PC-9 (cell line): ENCODE data around the gene GGTA1. TPM values are rescaled to one million over a fixed set of nuclear protein-coding genes. Genes with fewer than 3 reads are reported as not detected.

ENCODE experiments used
- BruUV-seq: library from RNA; stranded (reverse); fragments of 400-500 nt; replicated peaks from 2 replicates; lab custom pipeline; 2021; lab: Mats Ljungman, UMichigan
- CTCF ChIA-PET: fragments of 300-600 bp; sonication (Branson Sonifier 250); formaldehyde crosslinking; loops from one replicate; lab custom pipeline; 2022; ENCODE audit warnings: antibody characterized with exemption; lab: Charles Lee
- POLR2A ChIA-PET: fragments of 300-600 bp; sonication (Branson Sonifier 250); formaldehyde crosslinking; loops from one replicate; lab custom pipeline; 2022; ENCODE audit warnings: antibody characterized with exemption; ENCODE audit not compliant: unreplicated experiment; lab: Charles Lee
- DNase-seq, 2 experiments: peaks; one replicate each; pipeline versions ENCODE4 v3.0.0 to v3.0.0-alpha.2; 2015 to 2022; ENCODE audit warnings: mixed read lengths in 1 of 2
- H2AFZ ChIP-seq: fragments of 200-600 bp; sonication (generic); 2 replicates; pipeline ENCODE4 v1.8.1; 2017; ENCODE audit warnings: antibody characterized with exemption
- H3F3A ChIP-seq: fragments of 200-600 bp; sonication (generic); 2 replicates; pipeline ENCODE4 v1.8.1; 2017; ENCODE audit warnings: antibody characterized with exemption, mild to moderate bottlenecking, low read depth; ENCODE audit not compliant: insufficient read depth
- H3K27ac ChIP-seq: fragments of 200-600 bp; sonication (generic); 2 replicates; pipeline ENCODE4 v1.6.1; 2016; ENCODE audit warnings: mixed run types
- H3K27me3 ChIP-seq: fragments of 200-600 bp; sonication (generic); 2 replicates; pipeline ENCODE4 v1.6.1; 2016; ENCODE audit warnings: low read depth, mixed run types; ENCODE audit not compliant: insufficient read depth
- H3K36me3 ChIP-seq: fragments of 200-600 bp; sonication (generic); 2 replicates; pipeline ENCODE4 v1.6.1; 2016; ENCODE audit warnings: low read depth, mixed run types
- H3K4me1 ChIP-seq: fragments of 200-600 bp; sonication (generic); replicated peaks from 2 replicates; pipeline ENCODE4 v1.6.1; 2016; ENCODE audit warnings: mixed run types; ENCODE audit not compliant: insufficient read depth
- H3K4me2 ChIP-seq: fragments of 200-600 bp; sonication (generic); 2 replicates; pipeline ENCODE4 v1.6.1; 2017; ENCODE audit warnings: mixed run types
- H3K4me3 ChIP-seq: fragments of 200-600 bp; sonication (generic); 2 replicates; pipeline ENCODE4 v1.6.1; 2016; ENCODE audit warnings: mixed run types
- H3K79me2 ChIP-seq: fragments of 200-600 bp; sonication (generic); 2 replicates; pipeline ENCODE4 v1.6.1; 2017; ENCODE audit warnings: low read depth, mixed run types
- H3K9me2 ChIP-seq: fragments of 200-600 bp; sonication (generic); 2 replicates; pipeline ENCODE4 v1.8.1; 2017; ENCODE audit warnings: mild to moderate bottlenecking; ENCODE audit not compliant: insufficient read depth
- H3K9me3 ChIP-seq: fragments of 200-600 bp; sonication (generic); 2 replicates; pipeline ENCODE4 v1.8.1; 2016; ENCODE audit warnings: low read depth; ENCODE audit not compliant: insufficient read depth
- H4K20me1 ChIP-seq: fragments of 200-600 bp; sonication (generic); 2 replicates; pipeline ENCODE4 v1.8.1; 2017; ENCODE audit not compliant: insufficient read depth
- EZH2 ChIP-seq: fragments of 200-600 bp; sonication (generic); IDR thresholded peaks from 2 replicates; pipeline ENCODE4 v1.8.0; 2017; ENCODE audit warnings: antibody characterized with exemption, low read depth
- intact Hi-C: fragments of 100-400 bp; cut with micrococcal nuclease; formaldehyde crosslinking; loops from one replicate; pipeline ENCODE4 v1.10.0; 2022; ENCODE audit not compliant: unreplicated experiment
- total RNA-seq: library from RNA; stranded (reverse); gene quantifications from 2 replicates; pipeline ENCODE4 v1.2.3, GENCODE V29; 2021
- TF ChIP-seq, protein P1 (sequence below): fragments of 200-600 bp; sonication (generic); conservative IDR thresholded peaks from 2 replicates; pipeline ENCODE4 v1.6.1; 2017; ENCODE audit warnings: mixed run types, antibody characterized with exemption, mild to moderate bottlenecking, moderate library complexity

The GGTA1 gene
- total RNA-seq, 1 experiment from 2014 or later = not detected

DNA sequence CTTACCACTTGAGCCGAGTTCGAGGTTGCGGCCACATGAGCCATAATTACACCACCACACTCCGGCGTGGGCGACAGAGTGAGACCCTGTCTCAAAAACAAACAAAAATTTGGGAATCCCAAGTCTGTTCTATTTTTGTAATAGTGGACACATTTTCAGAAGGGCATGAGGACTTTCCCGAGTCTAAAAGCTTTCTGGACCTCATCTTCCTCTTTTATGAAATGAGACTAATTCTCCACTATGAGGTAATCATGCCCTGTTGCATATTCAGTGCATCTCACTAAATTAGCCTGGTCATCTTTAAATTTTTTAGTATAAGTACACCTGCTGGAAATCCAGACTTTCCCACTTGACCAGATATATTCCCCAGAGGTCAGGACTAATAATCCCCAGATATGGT, 55.7 kb downstream of the GGTA1 start:
- H3K9me3 ChIP-seq = no peaks in the 10 kb centered on the region
- no peak overlapping the region for H3K4me3 ChIP-seq
- H3K9me2 ChIP-seq = no peaks in the 10 kb centered on the region
- H2AFZ ChIP-seq = no peak overlapping the region
- BruUV-seq = no TSS peak
- TF ChIP-seq, protein P1, sequence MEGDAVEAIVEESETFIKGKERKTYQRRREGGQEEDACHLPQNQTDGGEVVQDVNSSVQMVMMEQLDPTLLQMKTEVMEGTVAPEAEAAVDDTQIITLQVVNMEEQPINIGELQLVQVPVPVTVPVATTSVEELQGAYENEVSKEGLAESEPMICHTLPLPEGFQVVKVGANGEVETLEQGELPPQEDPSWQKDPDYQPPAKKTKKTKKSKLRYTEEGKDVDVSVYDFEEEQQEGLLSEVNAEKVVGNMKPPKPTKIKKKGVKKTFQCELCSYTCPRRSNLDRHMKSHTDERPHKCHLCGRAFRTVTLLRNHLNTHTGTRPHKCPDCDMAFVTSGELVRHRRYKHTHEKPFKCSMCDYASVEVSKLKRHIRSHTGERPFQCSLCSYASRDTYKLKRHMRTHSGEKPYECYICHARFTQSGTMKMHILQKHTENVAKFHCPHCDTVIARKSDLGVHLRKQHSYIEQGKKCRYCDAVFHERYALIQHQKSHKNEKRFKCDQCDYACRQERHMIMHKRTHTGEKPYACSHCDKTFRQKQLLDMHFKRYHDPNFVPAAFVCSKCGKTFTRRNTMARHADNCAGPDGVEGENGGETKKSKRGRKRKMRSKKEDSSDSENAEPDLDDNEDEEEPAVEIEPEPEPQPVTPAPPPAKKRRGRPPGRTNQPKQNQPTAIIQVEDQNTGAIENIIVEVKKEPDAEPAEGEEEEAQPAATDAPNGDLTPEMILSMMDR = no peak
- no peak for TF ChIP-seq EZH2
- H4K20me1 ChIP-seq = no peaks in the 10 kb centered on the region
- intact Hi-C loops = no loop called here
- no peak overlapping the region for H3K4me2 ChIP-seq
- no peaks in the 10 kb centered on the region for H3F3A ChIP-seq
- H3K27me3 ChIP-seq = peaks cover 75% of the 10 kb centered on the region
- DNase-seq = no peak
- CTCF ChIA-PET = no interaction called here
- POLR2A ChIA-PET = no interaction called here
- no peaks in the 10 kb centered on the region for H3K36me3 ChIP-seq
- H3K79me2 ChIP-seq = no peaks in the 10 kb centered on the region
- H3K4me1 ChIP-seq = no peaks in the 10 kb centered on the region
- no peak overlapping the region for H3K27ac ChIP-seq

DNA sequence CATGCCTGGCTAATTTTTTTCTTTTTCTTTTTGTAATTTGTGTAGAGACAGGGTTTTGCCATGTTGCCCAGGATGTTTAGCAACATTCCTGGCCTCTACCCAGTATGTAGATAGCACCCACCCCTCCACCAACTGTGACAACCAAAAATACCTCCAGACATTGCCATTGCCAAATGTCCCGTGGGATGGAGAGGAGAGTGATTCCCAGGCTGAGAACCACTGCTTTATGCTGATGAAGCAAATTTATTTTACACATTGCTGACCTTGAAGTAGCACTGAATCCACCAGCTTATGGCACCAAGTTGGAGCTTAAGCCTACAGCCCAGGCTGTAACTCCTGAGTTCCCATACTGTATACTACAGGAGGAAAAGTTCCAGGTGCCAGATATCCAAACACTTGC, 58.5 kb downstream of the GGTA1 start:
- Histone ChIP-seq H3K4me2 (no peak overlapping the region), H3K4me3 (no peak overlapping the region), H3K79me2 (no peaks in the 10 kb centered on the region), H2AFZ (no peak overlapping the region), H3K9me2 (no peaks in the 10 kb centered on the region), H3K27ac (no peak overlapping the region), H3K27me3 (peaks cover 62% of the 10 kb centered on the region), H3K4me1 (no peaks in the 10 kb centered on the region), H3F3A (no peaks in the 10 kb centered on the region), H4K20me1 (no peaks in the 10 kb centered on the region), H3K36me3 (no peaks in the 10 kb centered on the region), H3K9me3 (no peaks in the 10 kb centered on the region)
- TF ChIP-seq EZH2 = no peak
- TF ChIP-seq, protein P1 = no peak
- intact Hi-C loops = no loop called here
- BruUV-seq = no TSS peak
- CTCF ChIA-PET = no interaction called here
- POLR2A ChIA-PET = no interaction called here
- no peak for DNase-seq

DNA sequence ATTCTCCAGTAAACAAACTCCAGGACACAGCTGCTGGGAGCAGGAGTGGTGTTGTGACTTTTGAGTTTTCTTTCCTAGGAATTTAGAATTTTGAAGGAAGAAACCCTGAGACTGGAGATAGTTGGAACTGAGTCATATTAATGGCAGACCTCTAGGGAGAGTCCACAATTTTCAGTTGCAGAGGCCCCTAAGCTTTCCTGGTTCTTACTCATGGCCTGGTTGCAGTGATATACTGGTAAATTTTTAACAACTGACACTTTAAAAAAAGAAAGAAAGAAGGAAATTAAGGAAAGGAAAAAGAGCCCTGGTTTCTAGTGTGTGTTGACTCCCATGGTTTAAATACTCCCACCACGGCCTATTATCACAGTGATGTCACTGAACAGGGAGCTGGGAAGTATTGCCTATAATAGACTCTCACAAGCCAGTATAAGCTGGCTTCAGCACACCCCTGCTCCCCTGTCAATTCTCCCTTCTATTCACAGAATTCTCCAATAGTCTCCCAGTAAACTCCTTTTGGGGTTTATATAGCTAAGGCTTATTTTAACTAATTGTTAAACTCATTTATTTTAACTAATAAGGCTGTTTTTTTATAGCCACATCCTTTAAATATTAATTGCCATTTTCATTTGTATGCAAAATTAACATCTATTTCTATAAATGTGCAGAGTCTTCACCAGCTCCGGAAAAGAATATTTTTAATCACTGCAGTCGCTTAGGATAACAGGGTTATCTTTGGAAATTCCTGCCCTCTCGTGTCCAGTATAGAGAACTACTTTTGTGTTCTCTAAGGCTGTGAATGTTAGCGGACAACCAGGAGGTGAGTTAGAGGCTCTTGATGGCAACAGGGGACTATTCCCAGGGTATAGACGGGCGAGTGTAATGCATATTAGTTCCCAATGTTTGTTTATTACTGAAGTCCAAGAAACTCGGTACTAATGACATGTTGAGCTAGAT, 59.7 kb downstream of the GGTA1 start:
- Histone ChIP-seq H3K9me2 (no peaks in the 10 kb centered on the region), H3K27me3 (peaks cover 56% of the 10 kb centered on the region), H3K4me1 (no peaks in the 10 kb centered on the region), H3K4me3 (no peak overlapping the region), H3F3A (no peaks in the 10 kb centered on the region), H3K79me2 (no peaks in the 10 kb centered on the region), H3K27ac (no peak overlapping the region), H3K36me3 (no peaks in the 10 kb centered on the region), H3K9me3 (no peaks in the 10 kb centered on the region), H2AFZ (no peak overlapping the region), H3K4me2 (no peak overlapping the region), H4K20me1 (no peaks in the 10 kb centered on the region)
- ChIA-PET POLR2A (interaction anchor here (0.6 kb wide), 1 partner anchor 172 kb away, joined by 3 read pairs; the partner anchor contains the start of gene GSN), CTCF (interaction anchor here (0.5 to 0.8 kb wide), 4 partner anchors 41 to 820 kb away, joined by 3 to 5 read pairs (median 3); no protein-coding TSS in a partner anchor)
- no peak for DNase-seq
- no TSS peak for BruUV-seq
- no peak for TF ChIP-seq EZH2
- TF ChIP-seq, protein P1 = peak; percentile 57; the same call in 1 of the 2 replicates
- intact Hi-C loops = no loop called here
